Measurements from ENCODE around the gene MFGE8.

GRCh38 chr15:88900309-88900981, 12.7 kb downstream of the MFGE8 start:
- TF ChIP-seq POLR2AphosphoS5 (IDR thresholded peaks at IDR 0.05; ENCODE audit: low read depth, low read length) (no peak), REST (IDR thresholded peaks at IDR 0.05; ENCODE audit: insufficient read depth in 1 of 2, low read depth in 2 of 2, low read length in 2 of 2) (no peak), SIN3A (IDR thresholded peaks at IDR 0.05; ENCODE audit: borderline replicate concordance, insufficient read depth, low read length) (no peak)

Data from PFSK-1 (cell line).